NCI-H524 (cell line): ENCODE results near the gene POC1A.

ENCODE experiments used
- DNase-seq, 2 experiments: peaks; one replicate each; lab custom pipeline; 2025; lab: John Stamatoyannopoulos, UW

Gene POC1A

DNA sequence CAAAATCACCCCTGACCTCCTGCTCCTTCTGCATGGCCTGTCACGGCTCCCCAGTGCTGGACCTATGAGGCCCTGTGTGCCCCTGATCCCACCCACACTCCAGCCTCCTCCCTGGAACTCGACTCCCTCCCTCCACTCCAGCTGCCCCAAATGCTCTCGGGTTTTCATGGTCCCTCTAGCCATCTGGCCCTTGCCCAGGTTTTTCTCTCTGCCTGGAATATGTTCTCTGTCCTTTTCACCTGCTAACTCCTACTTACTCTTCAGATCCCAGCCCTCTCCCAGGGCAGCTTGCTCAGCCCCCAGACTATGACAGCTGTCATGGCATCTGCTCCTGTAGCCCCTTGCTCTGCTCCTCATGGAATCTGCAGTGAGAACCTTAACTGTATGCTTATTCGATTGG lies 128.2 kb downstream of the POC1A start:
- peak; percentile 97 to 98 for DNase-seq

DNA sequence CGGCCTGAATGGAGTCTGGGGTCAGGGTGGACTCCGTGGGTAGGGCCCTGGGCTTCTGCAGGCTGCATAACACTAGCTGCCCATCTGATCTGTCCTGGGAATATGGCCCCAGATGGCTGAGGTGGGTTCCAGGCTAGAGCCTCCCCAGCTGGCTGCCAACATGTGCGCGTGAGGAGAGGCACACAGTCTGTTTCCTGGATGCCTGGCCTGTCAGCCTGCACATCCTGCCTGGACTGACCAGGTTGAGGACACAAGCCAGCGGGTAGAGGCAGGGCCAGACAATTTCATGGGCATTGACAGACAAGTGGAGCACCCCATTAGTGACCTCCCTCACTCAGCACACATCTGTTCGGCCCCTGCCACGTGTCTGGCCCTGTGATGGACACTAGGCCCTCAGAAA lies 128.8 kb downstream of the POC1A start:
- DNase-seq: peak; percentile 71 to 90
